ENCODE data around the gene TNFRSF14.
"Not testable (repeated sequence)": the region's sequence is repeated elsewhere in the genome, so short reads cannot be mapped to it uniquely, and the experiment has no call there.

The TNFRSF14 gene

DNA sequence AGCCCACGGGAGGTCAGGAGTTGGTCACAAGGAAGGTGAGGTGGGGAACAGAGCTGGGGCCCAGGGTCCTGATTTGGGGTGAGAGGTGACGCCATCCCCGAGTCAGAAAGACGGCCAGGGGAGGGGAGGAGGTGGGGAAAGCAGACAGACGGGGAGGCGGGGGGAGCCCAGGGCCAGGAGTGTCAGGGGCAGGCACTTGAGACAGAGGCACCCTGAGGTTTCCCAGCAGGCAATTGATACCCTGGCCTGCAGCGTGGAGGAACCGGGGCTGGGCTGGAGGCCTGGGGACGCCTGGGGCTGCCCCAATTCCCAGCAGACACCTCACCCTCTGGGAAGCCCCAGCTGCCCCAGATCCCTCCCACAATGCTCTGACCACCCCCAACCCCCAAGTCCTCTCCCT lies 3.1 kb upstream of the TNFRSF14 start:
- DNase-seq (ENCODE audit: low read depth in 2 of 2): not testable (repeated sequence)

DNA sequence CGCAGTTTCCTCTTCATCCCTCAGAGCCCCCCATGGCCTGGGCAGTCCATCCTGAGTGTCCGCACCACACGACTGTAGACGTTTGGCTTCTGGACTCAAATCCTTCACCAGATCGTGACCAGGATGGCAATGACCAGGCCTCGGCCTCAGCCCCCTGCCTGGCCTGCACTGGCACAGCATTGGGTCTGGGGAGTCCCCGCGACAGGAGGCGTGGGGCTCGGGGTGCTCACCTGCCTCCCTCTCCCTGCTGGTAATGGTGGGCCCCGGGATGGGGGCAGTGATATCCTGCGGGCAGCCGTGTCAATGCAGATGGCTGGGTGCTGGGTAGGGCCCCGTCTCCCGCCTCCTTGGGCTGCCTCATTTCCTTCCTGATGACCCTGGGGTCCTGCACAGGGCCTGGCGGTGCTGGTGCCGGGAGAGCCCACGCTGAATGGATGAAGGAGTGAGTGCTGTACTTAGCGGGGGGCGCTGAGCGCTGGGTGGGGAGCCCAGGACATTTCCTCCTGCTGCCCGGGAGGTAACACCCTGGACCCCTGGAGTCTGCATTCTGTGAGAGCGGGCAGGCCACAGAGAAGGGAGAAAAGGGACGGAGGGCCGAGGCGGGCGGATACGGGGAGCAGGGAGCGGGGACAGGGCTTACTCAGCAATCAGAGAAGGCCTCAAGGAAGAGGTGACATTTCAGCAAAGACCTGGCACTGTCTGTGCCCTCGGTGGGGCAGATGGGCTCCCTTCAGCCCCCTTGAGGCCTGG lies 2.1 kb upstream of the TNFRSF14 start:
- DNase-seq (ENCODE audit: low read depth in 2 of 2): no peak

DNA sequence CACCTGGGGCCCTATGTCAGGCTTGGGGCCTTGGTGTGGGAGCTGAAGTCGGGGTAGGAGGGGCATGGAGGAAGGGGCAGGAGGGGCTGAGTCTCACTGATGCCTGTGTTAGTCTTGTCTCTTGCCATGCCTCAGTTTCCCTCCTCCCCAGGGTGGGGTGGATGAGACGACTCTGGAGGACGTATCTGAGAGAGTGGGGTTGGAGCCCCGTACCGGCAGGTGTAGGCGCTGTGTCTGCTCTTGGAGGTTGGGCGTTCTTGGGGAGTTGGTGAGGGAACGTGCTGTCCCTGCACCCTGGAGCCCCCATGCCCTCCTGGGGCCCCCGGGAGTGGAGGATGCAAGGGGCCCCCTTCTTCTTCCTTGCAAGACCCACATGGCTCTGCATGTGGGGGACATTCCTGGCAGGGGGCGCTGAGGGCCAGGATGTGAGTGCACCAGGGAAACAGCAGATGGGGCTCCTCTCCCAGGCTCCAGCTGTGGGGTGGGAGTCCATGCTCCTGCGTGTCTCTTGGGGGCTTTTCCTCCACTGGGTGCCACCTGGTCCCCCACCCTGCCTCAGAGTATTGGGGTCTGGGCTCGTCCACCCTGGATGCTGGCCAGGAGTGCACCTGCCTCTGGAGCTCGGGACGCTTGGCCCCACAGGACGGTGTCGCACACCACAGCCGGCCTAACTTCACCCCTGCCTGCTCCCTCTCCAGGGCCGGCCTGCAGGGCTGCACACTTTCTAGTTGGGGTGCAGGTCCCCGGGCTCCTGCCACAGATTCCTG lies 1.4 kb upstream of the TNFRSF14 start:
- DNase-seq (ENCODE audit: low read depth in 2 of 2): no peak

DNA sequence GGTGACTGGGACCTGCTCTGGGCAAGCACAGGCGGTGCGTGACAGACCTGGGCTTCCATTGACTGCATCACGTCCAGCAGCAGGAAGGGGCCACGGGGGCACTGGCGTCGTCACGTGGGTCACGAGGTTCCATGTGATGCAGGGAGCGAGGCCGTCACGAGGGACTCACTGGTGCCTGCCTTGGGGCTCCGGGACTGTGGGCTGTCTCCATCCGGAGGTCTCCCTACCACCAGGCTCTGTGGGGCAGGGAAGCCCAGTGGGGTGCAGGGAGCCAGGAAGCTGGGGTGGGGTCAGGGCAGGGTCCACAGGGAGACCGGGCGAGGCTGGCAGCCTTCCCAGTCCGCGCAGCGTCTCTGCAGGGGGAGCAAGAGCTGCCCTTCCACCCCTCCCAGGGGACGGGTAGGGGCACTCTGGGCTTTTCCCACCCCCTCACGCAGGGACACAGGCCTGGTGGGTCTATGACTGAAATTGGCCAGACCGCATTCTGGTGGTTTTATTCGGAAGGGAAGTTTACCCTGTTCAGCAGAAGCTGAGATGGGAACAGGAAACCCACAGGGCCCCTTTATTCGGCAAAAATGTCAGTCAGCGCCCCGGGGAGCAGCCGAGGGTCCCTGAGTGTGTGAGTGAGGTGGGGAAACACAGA lies 416 bp upstream of the TNFRSF14 start:
- peak; percentile 76 to 78 for DNase-seq (ENCODE audit: low read depth in 2 of 2)

DNA sequence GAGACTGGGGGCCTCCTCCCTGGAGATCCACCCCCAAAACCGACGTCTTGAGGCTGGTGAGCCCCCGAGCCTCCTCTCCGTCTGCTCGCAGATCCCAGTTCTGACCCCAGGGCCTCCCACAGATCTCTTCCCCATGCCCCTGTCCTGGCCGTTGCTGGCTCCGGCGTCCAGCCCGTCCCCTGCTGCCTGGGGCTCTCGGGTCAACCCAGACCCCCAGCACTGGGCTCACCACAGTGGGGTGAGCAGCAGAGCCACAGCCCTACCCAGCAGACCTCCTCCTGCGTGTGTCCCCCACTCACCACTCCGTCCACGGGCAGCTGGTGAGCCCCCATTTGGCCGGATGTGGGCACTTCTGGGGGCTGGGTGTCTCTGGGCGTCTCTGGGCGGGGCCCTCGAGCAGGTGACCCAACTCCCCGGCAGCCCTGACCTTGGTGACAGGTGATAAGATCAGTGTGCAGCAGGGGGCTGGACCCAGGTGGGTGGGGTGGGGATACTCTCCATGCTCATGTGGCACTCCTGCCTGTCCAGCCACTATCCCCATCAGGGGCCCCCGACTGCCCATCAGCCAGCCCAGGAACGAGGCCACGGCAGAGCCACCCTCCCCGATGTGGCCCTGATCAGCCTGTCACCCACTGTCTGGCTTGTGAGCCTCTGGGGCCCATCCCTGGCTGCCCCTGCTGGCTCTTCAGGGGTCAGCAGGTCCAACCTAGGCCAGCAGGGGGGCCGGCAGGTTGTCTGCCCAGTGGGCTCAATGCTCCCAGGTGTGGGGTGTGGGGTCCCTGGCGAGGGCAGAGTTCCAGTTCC lies 709 bp downstream of the TNFRSF14 start:
- no peak for DNase-seq (ENCODE audit: low read depth in 2 of 2)

DNA sequence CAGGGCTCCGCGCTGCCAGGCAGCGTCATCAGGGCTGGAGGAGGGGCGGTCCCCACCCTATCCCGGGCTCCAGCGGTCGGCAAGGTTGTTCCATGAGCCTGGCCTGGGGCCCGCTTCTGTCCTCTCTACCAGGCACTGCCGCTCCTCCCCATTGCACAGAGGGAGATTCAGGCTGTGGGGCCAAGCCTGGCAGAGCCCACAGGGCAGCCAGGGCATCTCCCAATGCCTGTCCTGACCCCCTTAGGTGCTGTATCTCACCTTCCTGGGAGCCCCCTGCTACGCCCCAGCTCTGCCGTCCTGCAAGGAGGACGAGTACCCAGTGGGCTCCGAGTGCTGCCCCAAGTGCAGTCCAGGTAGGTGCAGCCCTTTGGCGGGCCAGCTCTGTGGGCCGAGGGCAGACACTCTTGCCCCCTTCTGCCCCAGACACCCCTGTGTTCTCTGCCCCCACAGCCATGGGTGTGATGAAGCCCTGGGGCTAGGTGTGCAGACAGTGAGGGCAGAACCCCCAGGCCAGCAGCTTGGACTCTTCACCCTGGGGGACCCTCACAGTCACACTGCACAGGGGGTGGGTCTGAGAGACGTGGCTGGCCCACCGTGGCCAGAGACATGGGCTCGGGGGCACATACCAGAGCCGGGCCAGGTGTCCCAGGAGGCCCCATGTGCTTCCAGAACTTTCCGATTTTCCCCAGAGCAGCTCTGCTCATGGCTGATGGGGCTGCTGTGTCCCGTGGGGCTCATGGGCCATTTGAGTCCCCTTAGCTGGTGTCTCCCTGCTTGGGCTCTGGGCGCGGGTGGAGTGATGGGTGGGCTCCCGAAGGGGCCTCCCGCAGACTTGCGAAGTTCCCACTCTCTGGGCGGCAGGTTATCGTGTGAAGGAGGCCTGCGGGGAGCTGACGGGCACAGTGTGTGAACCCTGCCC lies 1.6 kb downstream of the TNFRSF14 start:
- no peak for DNase-seq (ENCODE audit: low read depth in 2 of 2)

DNA sequence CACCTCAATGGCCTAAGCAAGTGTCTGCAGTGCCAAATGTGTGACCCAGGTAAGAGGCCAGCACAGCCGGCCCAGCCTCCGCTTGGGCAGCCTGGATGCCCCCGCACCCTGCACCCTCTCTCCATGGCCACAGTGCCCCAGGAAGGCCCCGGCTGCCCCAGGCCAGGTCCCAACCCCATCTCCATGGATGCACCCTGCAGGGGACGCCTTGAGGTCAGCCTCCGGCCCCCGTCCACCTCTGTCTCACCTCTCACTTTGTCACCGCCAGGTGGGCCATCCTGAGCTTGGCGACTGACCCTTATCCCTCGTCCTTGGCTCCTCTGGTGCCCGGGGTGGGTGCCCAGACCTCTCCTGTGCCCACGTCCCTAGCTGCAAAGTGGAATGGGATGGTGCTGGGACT lies 2.2 kb downstream of the TNFRSF14 start:
- no peak for DNase-seq (ENCODE audit: low read depth in 2 of 2)

DNA sequence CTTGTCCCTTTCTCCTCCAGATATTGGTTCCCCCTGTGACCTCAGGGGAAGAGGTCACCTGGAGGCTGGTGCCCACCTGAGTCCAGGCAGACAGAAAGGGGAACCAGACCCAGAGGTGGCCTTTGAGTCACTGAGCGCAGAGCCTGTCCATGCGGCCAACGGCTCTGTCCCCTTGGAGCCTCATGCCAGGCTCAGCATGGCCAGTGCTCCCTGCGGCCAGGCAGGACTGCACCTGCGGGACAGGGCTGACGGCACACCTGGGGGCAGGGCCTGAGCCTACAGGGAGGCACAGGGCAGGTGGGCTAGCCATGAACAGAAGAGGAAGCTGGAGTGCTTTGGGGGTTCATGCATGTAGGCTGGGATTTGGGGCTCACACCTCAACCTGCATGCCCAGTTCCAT lies 2.7 kb downstream of the TNFRSF14 start:
- no peak for DNase-seq (ENCODE audit: low read depth in 2 of 2)

DNA sequence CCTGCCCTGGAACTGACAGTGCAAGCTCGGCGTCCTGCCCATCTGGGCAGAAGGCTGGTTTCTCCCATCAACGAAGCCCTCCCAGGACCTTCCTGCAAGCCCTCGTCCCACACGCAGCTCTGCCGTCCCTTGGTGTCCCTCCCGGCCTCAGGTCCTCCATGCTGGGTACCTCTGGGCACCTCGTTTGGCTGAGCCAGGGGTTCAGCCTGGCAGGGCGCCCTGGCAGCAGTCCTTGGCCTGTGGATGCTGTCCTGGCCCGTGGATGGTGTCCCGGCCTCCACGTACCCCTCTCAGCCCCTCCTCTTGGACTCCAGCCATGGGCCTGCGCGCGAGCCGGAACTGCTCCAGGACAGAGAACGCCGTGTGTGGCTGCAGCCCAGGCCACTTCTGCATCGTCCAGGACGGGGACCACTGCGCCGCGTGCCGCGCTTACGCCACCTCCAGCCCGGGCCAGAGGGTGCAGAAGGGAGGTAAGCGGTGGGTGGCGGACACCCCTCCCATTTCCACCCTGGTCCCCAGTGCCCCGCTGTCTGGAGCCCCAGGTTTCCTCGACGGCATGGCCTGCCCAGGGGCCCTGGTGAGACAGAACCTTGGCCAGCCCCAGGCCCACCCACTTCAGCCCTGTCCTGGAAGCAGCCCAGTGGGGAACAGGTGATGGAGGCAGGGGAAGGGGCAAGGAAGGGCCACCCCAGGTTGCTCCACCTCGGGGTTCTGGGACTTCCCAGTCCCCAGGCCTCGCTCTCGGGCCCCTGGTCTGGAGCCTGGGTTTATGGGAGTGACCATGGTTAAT lies 3.5 kb downstream of the TNFRSF14 start:
- DNase-seq (ENCODE audit: low read depth in 2 of 2): no peak

DNA sequence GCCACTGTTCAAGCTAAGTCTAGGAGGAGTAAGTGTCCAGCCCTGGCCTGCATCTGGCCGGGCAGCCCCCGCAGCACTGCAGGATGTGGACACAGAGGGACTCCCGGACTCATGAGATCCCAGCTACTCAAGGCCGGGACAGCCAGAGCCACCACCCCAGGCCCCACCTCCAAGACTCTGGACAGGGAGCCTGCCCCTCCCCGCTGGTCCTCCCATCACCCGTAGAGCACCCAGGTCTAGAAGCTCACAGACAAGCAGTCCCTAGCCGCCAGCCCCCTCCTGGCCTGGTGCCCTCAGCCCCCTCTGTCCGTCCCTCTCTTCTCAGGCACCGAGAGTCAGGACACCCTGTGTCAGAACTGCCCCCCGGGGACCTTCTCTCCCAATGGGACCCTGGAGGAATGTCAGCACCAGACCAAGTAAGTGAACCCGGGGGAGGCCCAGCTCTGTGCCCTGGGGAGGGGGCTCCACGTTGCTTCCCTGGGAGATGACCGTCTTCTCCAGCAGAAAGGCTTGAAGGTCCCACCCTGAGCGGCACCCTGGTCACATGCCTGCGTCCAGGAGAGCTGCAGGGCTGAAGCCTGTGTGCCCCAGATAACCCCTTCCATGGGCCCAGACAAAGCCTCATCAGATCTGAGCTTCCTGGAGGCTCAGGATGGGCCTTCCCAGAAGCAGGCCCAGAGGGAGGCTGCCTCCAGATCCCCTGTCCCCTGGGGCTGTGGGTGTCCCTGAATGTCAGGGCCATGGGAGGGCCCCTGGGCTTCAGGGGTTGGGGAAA lies 4.3 kb downstream of the TNFRSF14 start:
- no peak for DNase-seq (ENCODE audit: low read depth in 2 of 2)

DNA sequence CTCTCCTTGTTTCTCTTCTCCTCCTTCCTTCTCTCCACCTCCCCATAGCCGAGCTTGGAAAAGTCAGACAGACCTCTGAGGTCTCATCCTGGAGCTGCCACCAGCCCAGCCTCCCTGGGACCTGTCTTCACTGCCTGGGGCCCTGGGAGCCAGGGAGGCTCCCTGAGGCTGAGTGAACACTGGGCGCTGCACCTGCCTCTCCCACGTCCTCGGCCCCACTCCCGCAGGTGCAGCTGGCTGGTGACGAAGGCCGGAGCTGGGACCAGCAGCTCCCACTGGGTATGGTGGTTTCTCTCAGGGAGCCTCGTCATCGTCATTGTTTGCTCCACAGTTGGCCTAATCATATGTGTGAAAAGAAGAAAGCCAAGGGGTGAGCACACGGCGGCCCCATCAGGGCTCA lies 5.3 kb downstream of the TNFRSF14 start:
- DNase-seq (ENCODE audit: low read depth in 2 of 2): no peak

DNA sequence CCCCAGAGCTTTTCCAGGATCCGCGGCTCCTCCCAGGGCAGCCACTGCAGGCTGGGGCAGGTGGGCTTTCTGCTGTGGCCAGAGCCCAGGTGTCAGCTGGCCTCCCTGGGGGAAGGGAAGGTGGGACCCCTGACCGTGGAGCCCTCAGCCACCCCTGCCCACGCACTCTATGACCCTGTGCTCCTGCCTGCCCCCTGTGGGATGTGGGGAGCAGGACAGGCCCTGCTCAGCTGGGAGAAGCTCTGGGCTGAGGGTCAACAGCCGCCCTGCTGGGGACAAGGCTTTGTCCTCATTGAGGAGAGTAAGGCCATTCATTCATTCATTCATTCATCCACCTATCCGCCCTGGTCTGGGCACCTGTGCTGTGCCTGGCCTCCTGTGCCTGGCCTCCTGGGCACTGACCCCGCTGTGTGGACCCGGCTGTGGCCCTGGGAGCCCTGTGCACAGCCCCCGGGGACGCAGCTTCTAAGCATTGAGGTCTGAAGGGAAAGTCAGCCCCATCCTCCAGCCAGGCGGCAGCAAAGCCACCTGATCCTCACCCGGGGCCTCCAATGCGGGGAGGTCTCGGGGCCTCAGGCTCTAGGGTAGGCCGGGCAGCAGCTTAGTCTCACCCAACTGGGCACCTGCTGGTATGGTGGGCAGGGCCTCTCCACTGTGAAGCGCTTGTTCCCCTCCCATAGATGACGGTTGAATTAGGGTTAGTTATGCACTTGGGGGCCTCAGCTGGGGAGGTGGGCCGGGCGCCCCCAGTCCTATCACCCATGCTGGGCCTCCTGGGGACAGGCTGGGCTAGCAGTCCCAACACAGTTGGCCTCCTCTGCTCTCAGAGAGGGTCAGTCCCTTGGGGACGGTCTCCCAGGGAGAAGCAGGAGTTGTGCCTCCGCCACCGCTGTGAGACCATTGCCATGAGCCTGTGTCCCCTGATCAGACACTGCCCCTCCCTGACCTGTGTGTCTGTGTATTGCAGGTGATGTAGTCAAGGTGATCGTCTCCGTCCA lies 6.0 kb downstream of the TNFRSF14 start:
- no peak for DNase-seq (ENCODE audit: low read depth in 2 of 2)

DNA sequence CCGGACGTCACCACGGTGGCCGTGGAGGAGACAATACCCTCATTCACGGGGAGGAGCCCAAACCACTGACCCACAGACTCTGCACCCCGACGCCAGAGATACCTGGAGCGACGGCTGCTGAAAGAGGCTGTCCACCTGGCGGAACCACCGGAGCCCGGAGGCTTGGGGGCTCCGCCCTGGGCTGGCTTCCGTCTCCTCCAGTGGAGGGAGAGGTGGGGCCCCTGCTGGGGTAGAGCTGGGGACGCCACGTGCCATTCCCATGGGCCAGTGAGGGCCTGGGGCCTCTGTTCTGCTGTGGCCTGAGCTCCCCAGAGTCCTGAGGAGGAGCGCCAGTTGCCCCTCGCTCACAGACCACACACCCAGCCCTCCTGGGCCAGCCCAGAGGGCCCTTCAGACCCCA lies 7.0 kb downstream of the TNFRSF14 start:
- no peak for DNase-seq (ENCODE audit: low read depth in 2 of 2)

DNA sequence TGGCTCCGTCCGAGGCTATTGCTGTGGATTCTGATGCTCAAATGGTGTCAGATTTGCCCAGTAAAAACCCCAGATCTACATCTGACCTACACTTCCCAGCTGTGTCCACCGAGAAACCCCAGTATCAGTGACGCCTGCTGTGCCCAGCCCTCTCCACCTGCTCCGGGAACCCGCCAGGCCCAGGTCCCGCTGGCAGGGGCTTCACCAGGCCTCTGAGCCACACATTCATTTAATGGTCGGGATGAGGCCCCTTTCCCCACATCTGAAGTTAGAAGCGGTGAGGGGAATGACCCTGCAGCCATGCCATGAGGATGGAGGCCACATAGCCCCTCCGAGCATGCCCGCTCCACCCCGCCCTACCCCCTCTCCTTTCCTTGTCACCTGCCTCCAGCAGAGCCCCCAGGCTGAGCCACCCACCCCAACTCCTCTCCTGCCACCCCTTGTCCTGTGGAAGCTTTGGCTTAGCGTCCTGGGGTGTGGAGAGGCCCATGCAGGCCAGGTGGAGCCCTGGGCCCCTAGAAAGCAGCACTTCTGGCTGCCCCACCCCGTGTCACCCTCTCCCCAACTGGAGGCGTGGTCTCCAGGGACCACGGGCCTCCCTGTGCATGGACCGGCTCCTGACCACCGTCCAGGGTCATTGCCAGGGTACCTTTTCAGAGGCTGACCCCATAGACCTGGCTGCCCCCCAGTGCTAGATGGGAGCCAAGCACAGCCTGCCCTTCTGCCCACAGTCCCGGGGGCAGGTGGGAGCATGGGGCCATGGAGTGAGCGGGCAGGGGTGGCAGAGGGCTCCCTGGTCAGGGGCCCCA lies 8.0 kb downstream of the TNFRSF14 start:
- DNase-seq (ENCODE audit: low read depth in 2 of 2): no peak

DNA sequence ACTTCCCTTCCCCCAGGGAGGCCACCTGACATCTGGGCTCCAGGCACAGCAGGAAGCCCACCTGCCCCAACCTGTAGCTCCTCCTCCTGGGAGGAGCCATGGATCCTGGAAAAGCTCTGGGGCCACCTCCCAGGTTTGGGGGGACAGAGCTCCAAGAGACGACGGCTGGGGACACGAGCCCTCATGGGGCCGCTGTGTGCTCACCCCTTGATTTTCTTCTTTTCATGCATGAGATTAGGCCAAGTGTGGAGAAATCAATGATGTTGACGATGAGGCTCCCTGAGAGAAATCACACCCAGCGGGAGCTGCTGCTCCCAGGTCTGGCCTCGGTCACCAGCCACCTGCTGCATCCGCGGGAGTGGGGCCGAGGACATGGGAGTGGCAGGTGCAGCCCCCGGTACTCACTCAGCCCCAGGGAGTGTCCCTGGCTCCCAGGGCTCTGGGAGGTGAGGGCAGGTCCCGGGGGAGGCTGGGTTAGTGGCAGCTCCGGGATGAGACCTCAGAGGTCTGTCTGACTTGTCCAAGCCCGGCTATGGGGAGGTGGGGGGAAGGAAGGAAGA lies 8.7 kb downstream of the TNFRSF14 start:
- DNase-seq (ENCODE audit: low read depth in 2 of 2): no peak

DNA sequence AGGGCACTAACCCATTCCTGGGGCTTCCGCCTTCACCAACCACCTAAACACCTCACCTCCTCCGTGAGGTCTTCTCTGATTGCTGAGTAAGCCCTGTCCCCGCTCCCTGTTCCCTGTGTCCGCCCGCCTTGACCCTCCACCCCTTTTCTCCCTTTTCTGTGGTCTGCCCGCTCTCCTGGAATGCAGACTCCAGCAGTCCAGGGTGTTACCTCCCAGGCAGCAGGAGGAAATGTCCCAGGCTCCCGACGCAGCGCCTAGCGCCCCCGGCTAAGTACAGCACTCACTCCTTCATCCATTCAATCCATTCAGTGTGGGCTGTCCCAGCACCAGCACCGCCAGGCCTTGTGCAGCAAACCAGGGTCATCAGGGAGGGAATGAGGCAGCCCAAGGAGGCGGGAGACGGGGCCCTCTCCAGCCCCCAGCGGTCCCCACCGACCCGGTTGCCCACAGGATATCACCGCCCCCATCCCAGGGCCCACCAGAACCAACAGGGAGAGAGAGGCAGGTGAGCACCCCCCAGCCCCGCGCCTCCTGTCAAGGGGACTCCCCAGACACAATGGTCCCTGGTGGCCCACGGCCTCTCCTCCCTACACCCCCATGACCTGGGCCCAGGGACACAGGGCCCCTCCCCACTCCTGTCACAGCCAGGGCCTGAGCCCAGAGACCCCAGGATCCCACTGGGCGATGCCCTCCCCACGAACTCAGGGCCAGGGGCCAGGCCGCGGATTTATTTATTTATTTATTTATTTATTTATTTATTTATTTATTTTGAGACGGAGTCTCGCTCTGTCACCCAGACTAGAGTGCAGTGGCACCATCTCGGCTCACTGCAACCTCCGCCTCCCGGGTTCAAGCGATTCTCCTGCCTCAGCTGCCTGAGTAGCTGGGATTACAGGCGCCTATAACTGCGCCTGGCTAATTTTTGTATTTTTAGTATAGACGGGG lies 10.2 kb downstream of the TNFRSF14 start:
- no peak for DNase-seq (ENCODE audit: low read depth in 2 of 2)
